GM12878 (cell line): ENCODE results near the gene C2CD4D.

Source experiments
- ASH2L ChIP-seq: fragments of 300-600, 200-600 bp; sonication (generic); IDR thresholded peaks from 2 replicates; pipeline ENCODE4 v1.6.1; 2017; ENCODE audit warnings: low read depth, mild to moderate bottlenecking, borderline replicate concordance
- BHLHE40 ChIP-seq, 2 experiments: fragments of 450-650 bp in 1 of 2; IDR thresholded peaks; 2 replicates each; pipeline ENCODE4 v1.6.1; 2011 to 2017; ENCODE audit warnings: low read depth in 2 of 2, borderline replicate concordance in 1 of 2, improper control_type of control experiment in 1 of 2, low read length in 1 of 2, mild to moderate bottlenecking in 1 of 2
- CTCF ChIP-seq, 3 experiments: IDR thresholded peaks in 2 of 3; conservative IDR thresholded peaks in 1 of 3; 2 replicates each; pipeline ENCODE4 v1.5.1; 2011; ENCODE audit warnings: low read depth in 3 of 3, low read length in 3 of 3, mild to moderate bottlenecking in 3 of 3, control low read depth in 2 of 3, moderate library complexity in 2 of 3, inconsistent platforms in 1 of 3, mixed read lengths in 1 of 3; ENCODE audit not compliant: control insufficient read depth in 2 of 3, insufficient read depth in 1 of 3; ENCODE audit errors: extremely low read depth in 1 of 3
- NRF1 ChIP-seq: conservative IDR thresholded peaks from 2 replicates; pipeline ENCODE4 v1.6.1; 2011; ENCODE audit warnings: mild to moderate bottlenecking, low read depth, low read length, improper control_type of control experiment
- POLR2A ChIP-seq: IDR thresholded peaks from 2 replicates; pipeline ENCODE4 v1.6.1; 2011; ENCODE audit warnings: low read depth, mild to moderate bottlenecking, low read length
- POLR2AphosphoS5 ChIP-seq: IDR thresholded peaks from 2 replicates; pipeline ENCODE4 v1.6.1; 2011; ENCODE audit warnings: mild to moderate bottlenecking, low read length, inconsistent platforms
- REST ChIP-seq: IDR thresholded peaks from 2 replicates; pipeline ENCODE4 v1.6.1; 2012; ENCODE audit warnings: mild to moderate bottlenecking, low read depth, low read length
- SMARCA5 ChIP-seq: fragments of 450-650 bp; IDR thresholded peaks from 2 replicates; pipeline ENCODE4 v1.6.1; 2017; ENCODE audit warnings: mild to moderate bottlenecking
- TAF1 ChIP-seq: IDR thresholded peaks from 2 replicates; pipeline ENCODE4 v1.6.1; 2011; ENCODE audit warnings: mild to moderate bottlenecking, low read depth, low read length, borderline replicate concordance
- ZBTB33 ChIP-seq: fragments of 450-650 bp; IDR thresholded peaks from 2 replicates; pipeline ENCODE4 v1.6.1; 2017; ENCODE audit warnings: mild to moderate bottlenecking
- TF ChIP-seq, protein P1 (sequence below): IDR thresholded peaks from 2 replicates; pipeline ENCODE4 v1.6.1; 2012; ENCODE audit warnings: low read depth, low read length, improper control_type of control experiment
- TF ChIP-seq, protein P2 (sequence below): fragments of 450-650 bp; conservative IDR thresholded peaks from 2 replicates; pipeline ENCODE4 v1.6.1; 2017; ENCODE audit warnings: mild to moderate bottlenecking, moderate library complexity

DNA sequence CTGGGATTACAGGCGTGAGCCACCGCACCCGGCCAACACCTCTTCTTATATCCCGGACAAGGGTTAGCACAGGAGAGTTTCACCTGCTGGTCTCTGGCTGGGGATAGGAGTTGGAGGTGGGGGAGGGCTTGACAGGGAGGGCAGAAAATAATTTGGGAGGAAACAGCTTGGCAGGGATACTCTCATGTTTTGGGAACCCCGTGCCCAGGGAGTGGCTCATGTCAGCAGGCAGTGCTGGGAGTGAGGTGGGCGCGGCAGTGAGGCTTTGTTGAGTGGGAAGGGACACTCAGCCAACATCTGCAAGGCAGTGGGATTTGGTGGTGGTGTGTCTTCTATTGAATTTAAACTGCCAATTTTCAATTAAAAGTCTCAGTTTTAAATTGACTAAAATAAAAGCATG, 15.0 kb upstream of the C2CD4D start:
- TF ChIP-seq POLR2A = no peak
- TF ChIP-seq POLR2AphosphoS5 = no peak
- TF ChIP-seq CTCF (IDR thresholded peaks at IDR 0.05 in 2 of 3, conservative IDR thresholded peaks at IDR 0.05 in 1 of 3; ENCODE audit: control insufficient read depth in 2 of 3, extremely low read depth in 1 of 3, insufficient read depth in 1 of 3, low read depth in 3 of 3, low read length in 3 of 3) = no peak
- TF ChIP-seq BHLHE40 (IDR thresholded peaks at IDR 0.05; ENCODE audit: borderline replicate concordance in 1 of 2, low read depth in 2 of 2, low read length in 1 of 2) = no peak
- TF ChIP-seq ZBTB33 = no peak
- TF ChIP-seq, protein P1, sequence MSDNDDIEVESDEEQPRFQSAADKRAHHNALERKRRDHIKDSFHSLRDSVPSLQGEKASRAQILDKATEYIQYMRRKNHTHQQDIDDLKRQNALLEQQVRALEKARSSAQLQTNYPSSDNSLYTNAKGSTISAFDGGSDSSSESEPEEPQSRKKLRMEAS = no peak
- no peak for TF ChIP-seq SMARCA5
- TF ChIP-seq ASH2L = no peak
- TF ChIP-seq TAF1 = no peak
- TF ChIP-seq REST = no peak
- TF ChIP-seq, protein P2, sequence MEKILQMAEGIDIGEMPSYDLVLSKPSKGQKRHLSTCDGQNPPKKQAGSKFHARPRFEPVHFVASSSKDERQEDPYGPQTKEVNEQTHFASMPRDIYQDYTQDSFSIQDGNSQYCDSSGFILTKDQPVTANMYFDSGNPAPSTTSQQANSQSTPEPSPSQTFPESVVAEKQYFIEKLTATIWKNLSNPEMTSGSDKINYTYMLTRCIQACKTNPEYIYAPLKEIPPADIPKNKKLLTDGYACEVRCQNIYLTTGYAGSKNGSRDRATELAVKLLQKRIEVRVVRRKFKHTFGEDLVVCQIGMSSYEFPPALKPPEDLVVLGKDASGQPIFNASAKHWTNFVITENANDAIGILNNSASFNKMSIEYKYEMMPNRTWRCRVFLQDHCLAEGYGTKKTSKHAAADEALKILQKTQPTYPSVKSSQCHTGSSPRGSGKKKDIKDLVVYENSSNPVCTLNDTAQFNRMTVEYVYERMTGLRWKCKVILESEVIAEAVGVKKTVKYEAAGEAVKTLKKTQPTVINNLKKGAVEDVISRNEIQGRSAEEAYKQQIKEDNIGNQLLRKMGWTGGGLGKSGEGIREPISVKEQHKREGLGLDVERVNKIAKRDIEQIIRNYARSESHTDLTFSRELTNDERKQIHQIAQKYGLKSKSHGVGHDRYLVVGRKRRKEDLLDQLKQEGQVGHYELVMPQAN = no peak
- TF ChIP-seq NRF1 = no peak
